MG63 (cell line): ENCODE measurements around the gene KLHL10. TPM values are rescaled to one million over a fixed set of nuclear protein-coding genes. Genes with fewer than 3 reads are reported as not detected.
"Not testable (repeated sequence)": the region's sequence is repeated elsewhere in the genome, so short reads cannot be mapped to it uniquely, and the experiment has no call there.

Experiments
- DNase-seq: peaks from one replicate; pipeline ENCODE4 v3.0.0-alpha.2; 2020
- H3K27me3 ChIP-seq: fragments of 250-450 bp; sonication (Bioruptor Pico); 2 replicates; pipeline ENCODE4 v1.5.1; 2020; ENCODE audit warnings: mild to moderate bottlenecking, moderate library complexity
- H3K36me3 ChIP-seq: fragments of 250-450 bp; sonication (Bioruptor Pico); 2 replicates; pipeline ENCODE4 v1.5.1; 2020; ENCODE audit warnings: mild to moderate bottlenecking, moderate library complexity
- H3K4me3 ChIP-seq: fragments of 250-450 bp; sonication (Bioruptor Pico); 2 replicates; pipeline ENCODE4 v1.5.1; 2020; ENCODE audit warnings: mild to moderate bottlenecking, moderate library complexity
- H3K9me3 ChIP-seq: fragments of 250-450 bp; sonication (Bioruptor Pico); 2 replicates; pipeline ENCODE4 v1.5.1; 2020; ENCODE audit warnings: mild to moderate bottlenecking, moderate library complexity
- total RNA-seq: library from RNA; depleted of rRNA; stranded (reverse); fragments of >200 nt; shearing (Covaris generic); gene quantifications from 2 replicates; pipeline ENCODE4 v1.2.3, GENCODE V29; 2014; ENCODE audit warnings: low replicate concordance

The KLHL10 gene
- total RNA-seq, 1 experiment from 2014 or later: not detected

DNA sequence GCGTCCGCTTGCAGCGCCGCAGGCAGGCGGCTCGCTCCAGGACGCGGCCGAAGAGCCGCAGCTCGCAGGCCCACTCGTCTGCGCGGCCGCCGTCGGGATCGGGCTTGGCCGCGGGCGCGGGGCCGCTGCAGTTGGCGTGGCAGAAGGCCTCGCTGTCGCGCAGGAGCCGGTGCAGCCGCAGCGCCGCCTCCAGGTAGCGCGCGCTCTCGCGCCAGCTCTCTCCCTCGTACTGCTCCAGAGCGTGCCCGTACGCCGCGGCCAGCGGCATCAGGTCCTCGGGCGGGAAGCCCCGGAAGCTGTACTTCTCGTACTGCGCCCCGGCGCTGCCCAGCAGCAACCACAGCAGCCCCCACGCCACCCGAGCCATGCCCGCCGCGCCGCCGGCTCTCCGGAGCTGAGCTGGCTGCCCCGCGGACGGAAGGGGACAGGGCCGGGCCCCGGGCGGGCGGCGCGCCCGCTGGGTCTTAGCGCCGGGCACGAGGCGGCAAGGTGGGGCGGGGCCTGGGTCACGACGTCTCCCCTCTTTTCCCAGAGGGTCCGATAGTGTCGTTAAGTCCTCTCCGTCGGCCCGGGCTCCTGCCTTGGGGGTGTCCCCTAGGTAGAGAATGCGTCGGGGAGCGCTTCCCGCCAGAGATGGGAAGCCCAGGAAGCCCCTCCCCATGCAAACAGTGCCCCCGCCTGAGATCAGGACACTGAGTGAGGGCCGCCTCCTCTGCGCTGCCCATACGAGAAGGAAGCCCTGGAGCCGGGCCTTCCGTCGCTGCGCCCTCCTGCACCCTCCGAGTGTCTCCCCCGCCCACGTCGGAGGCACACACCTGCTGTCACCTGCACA, 25.9 kb upstream of the KLHL10 start, which contains the start of gene P3H4:
TSS of gene P3H4 (minus strand) at position 401 of the 832 bp plus-strand sequence. CDS start at position 367, 34 bp downstream.
- no peaks in the 10 kb centered on the region for H3K27me3 ChIP-seq
- DNase-seq: peak; percentile 86
- H3K4me3 ChIP-seq: peak within 1 kb of the TSS; percentile 97
- H3K36me3 ChIP-seq: peaks cover 67% of the 10 kb centered on the region
- H3K9me3 ChIP-seq: no peaks in the 10 kb centered on the region

- DNase-seq: peak; percentile 92
- no peaks in the 10 kb centered on the region for H3K27me3 ChIP-seq
- no peaks in the 10 kb centered on the region for H3K9me3 ChIP-seq
- peak within 1 kb of the TSS; percentile 97 for H3K4me3 ChIP-seq
- peaks cover 65% of the 10 kb centered on the region for H3K36me3 ChIP-seq
Measured at GRCh38 chr17:41812381-41813151, 25.1 kb upstream of the KLHL10 start, which contains the start of gene FKBP10. Gene FKBP10 (plus strand): TSS chr17:41813004. CDS start chr17:41813035, 31 bp downstream.

- Histone ChIP-seq H3K27me3 (no peaks in the 10 kb centered on the region), H3K36me3 (peaks cover 68% of the 10 kb centered on the region), H3K9me3 (no peaks in the 10 kb centered on the region), H3K4me3 (peak overlapping the region; percentile 97)
- no peak for DNase-seq
Measured at GRCh38 chr17:41813152-41813680, 24.4 kb upstream of the KLHL10 start.

GRCh38 chr17:41813699-41814124, 23.9 kb upstream of the KLHL10 start:
- no peaks in the 10 kb centered on the region for H3K9me3 ChIP-seq
- no peak for DNase-seq

GRCh38 chr17:41814195-41814594, 23.4 kb upstream of the KLHL10 start:
- no peaks in the 10 kb centered on the region for H3K9me3 ChIP-seq
- no peak for DNase-seq

More at GRCh38 chr17:41813699-41814124, 23.9 kb upstream of the KLHL10 start:
- Histone ChIP-seq H3K4me3 (peak overlapping the region; percentile 97), H3K36me3 (peaks cover 67% of the 10 kb centered on the region), H3K27me3 (no peaks in the 10 kb centered on the region)

DNA sequence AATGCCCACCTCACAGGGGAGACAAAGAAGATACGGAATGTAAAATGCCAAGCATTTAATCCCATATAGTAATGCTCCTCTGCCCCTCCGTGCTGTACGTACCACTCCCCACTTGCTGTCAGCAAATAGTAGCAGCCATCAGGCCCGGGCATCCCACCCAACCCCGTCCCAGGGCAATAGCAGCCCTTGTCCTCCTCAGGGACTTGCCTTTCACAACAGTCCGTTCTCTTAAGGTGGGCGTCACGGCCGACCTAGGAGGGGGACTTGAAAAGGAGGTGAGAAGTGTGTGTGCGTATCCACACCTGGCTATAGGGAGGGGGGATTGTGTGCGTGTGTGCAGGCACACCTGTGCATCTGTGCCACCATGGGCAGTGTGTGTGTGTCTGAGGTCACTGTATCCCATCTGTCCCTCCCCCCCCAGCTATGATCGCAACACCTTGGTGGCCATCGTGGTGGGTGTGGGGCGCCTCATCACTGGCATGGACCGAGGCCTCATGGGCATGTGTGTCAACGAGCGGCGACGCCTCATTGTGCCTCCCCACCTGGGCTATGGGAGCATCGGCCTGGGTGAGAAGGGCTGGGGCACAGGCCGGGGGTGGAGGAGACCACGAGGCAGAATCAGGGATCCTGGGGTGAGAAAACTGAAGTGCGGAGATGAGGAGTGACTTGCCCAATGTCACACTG, 20.8 kb upstream of the KLHL10 start:
- DNase-seq: no peak
- no peaks in the 10 kb centered on the region for H3K9me3 ChIP-seq
- H3K36me3 ChIP-seq: peaks cover 71% of the 10 kb centered on the region
- no peak overlapping the region for H3K4me3 ChIP-seq
- no peaks in the 10 kb centered on the region for H3K27me3 ChIP-seq

More at GRCh38 chr17:41814195-41814594, 23.4 kb upstream of the KLHL10 start:
- Histone ChIP-seq H3K4me3 (peak overlapping the region; percentile 97), H3K36me3 (peaks cover 66% of the 10 kb centered on the region), H3K27me3 (no peaks in the 10 kb centered on the region)

DNA sequence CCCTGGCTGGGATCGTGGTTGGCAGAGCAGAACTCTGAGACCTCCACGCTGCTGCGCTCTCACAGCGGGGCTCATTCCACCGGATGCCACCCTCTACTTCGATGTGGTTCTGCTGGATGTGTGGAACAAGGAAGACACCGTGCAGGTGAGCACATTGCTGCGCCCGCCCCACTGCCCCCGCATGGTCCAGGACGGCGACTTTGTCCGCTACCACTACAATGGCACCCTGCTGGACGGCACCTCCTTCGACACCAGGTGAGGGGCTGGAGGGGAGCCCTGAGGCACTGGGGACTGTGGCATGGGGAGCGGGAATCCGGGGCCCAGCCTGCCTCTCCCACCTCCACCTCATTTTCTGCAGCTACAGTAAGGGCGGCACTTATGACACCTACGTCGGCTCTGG, 19.6 kb upstream of the KLHL10 start:
- DNase-seq: no peak
- Histone ChIP-seq H3K4me3 (no peak overlapping the region), H3K9me3 (no peaks in the 10 kb centered on the region), H3K27me3 (no peaks in the 10 kb centered on the region), H3K36me3 (peaks cover 80% of the 10 kb centered on the region)

GRCh38 chr17:41821776-41822175, 15.8 kb upstream of the KLHL10 start:
- Histone ChIP-seq H3K4me3 (no peak overlapping the region), H3K9me3 (no peaks in the 10 kb centered on the region), H3K27me3 (no peaks in the 10 kb centered on the region), H3K36me3 (peaks cover 59% of the 10 kb centered on the region)
- no peak for DNase-seq

DNA sequence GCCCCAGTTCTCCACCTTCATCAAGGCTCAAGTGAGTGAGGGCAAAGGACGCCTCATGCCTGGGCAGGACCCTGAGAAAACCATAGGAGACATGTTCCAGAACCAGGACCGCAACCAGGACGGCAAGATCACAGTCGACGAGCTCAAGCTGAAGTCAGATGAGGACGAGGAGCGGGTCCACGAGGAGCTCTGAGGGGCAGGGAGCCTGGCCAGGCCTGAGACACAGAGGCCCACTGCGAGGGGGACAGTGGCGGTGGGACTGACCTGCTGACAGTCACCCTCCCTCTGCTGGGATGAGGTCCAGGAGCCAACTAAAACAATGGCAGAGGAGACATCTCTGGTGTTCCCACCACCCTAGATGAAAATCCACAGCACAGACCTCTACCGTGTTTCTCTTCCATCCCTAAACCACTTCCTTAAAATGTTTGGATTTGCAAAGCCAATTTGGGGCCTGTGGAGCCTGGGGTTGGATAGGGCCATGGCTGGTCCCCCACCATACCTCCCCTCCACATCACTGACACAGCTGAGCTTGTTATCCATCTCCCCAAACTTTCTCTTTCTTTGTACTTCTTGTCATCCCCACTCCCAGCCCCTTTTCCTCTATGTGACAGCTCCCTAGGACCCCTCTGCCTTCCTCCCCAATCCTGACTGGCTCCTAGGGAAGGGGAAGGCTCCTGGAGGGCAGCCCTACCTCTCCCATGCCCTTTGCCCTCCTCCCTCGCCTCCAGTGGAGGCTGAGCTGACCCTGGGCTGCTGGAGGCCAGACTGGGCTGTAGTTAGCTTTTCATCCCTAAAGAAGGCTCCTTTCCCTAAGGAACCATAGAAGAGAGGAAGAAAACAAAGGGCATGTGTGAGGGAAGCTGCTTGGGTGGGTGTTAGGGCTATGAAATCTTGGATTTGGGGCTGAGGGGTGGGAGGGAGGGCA, 15.1 kb upstream of the KLHL10 start:
- no peaks in the 10 kb centered on the region for H3K9me3 ChIP-seq
- no peak for DNase-seq
- no peak overlapping the region for H3K4me3 ChIP-seq
- no peaks in the 10 kb centered on the region for H3K27me3 ChIP-seq
- H3K36me3 ChIP-seq: peaks cover 57% of the 10 kb centered on the region

- Histone ChIP-seq H3K9me3 (no peaks in the 10 kb centered on the region), H3K27me3 (no peaks in the 10 kb centered on the region), H3K36me3 (peaks cover 55% of the 10 kb centered on the region), H3K4me3 (no peak overlapping the region)
- no peak for DNase-seq
Measured at GRCh38 chr17:41823141-41823524, 14.5 kb upstream of the KLHL10 start.

DNA sequence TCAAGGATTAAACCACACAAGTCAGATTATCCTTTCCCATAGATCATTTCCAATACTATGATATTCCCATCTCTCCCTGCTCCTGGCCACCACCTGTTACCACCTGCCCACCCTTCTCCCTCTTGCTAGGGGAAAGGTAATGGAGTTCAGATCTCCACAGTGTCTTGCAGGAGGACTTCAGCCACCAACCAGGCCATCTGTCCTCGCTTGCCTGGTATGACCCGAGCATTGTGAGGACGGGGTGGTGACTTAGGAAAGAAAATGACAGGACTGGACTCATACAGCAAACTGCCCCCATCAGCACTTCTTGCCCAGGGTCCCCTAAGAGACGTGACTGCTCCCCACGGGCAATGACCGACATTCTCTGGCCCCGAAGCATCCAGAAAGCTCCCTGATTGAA, 14.0 kb upstream of the KLHL10 start:
- DNase-seq: no peak
- H3K27me3 ChIP-seq: no peaks in the 10 kb centered on the region
- H3K36me3 ChIP-seq: peaks cover 55% of the 10 kb centered on the region
- H3K9me3 ChIP-seq: no peaks in the 10 kb centered on the region
- H3K4me3 ChIP-seq: no peak overlapping the region

- Histone ChIP-seq H3K4me3 (no peak overlapping the region), H3K9me3 (no peaks in the 10 kb centered on the region), H3K27me3 (no peaks in the 10 kb centered on the region), H3K36me3 (peaks cover 57% of the 10 kb centered on the region)
- DNase-seq: no peak
Measured at GRCh38 chr17:41824086-41824485, 13.5 kb upstream of the KLHL10 start.

- Histone ChIP-seq H3K4me3 (no peak overlapping the region), H3K9me3 (no peaks in the 10 kb centered on the region), H3K36me3 (peaks cover 55% of the 10 kb centered on the region), H3K27me3 (no peaks in the 10 kb centered on the region)
- DNase-seq: no peak
Measured at GRCh38 chr17:41825175-41825845, 12.3 kb upstream of the KLHL10 start.

DNA sequence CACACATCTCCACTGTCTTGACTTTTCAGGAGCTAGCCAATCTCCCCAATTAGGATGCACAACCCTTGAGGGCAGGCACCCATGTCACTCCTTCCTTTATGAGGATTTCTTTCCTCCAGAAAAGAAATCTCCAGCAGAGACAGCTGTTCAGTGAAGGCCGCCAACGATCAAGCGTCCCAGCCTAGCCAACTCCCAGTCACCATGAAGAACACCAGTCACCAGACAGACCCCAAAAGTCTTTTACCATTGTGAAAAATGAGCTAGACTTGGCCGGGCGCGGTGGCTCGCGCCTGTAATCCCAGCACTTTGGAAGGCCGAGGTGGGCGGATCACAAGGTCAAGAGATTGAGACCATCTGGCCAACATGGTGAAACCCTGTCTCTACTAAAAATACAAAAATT, 7.7 kb upstream of the KLHL10 start:
- not testable (repeated sequence) for DNase-seq

GRCh38 chr17:41835214-41835799, 2.3 kb upstream of the KLHL10 start:
- Histone ChIP-seq H3K9me3 (no peaks in the 10 kb centered on the region), H3K4me3 (peak overlapping the region; percentile 79), H3K36me3 (peaks cover 23% of the 10 kb centered on the region), H3K27me3 (no peaks in the 10 kb centered on the region)
- no peak for DNase-seq

More for the DNA sequence above, 7.7 kb upstream of the KLHL10 start:
- H3K27me3 ChIP-seq, H3K4me3 ChIP-seq, H3K9me3 ChIP-seq: not testable (repeated sequence)
- peaks cover 53% of the 10 kb centered on the region for H3K36me3 ChIP-seq
